HG02610 (cell line): Measurements from ENCODE around the gene HCN2.

Experiments used
- ATAC-seq: cut with Tn5 transposase; IDR thresholded peaks from one replicate; pipeline ENCODE4 v1.9.1; 2021; ENCODE audit warnings: mild to moderate bottlenecking, moderate library complexity; ENCODE audit not compliant: unreplicated experiment

HCN2 gene

DNA sequence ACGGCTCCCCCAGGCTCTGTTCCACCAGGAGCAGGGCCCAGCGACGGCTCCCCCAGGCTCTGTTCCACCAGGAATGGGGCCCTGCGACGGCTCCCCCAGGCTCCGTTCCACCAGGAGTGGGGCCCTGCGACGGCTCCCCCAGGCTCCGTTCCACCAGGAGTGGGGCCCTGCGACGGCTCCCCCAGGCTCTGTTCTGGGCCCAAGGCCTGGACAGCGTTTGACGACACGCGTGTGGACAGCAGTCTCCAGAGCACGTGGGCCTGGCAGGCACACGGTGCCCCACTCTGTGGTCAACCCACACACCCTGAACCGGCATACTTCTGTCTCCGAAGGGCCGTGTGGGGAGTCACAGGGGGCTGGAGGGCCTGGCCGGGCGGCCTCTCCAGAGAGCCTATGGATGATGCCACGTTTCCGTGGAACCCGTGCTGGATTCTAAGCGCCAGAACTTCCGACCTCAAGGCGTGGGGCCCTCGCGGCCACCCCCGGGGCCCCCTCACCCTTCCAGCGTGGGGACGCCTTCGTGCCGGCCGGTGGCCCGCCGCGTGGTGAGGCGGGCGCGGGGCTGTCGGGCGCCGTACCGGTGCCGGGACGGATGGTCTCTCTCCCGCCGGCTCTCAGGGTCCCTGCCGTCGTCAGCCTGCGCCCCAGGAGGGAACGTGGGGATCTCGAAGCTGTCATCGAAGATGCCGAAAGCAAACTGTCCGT, 61.6 kb downstream of the HCN2 start:
- ATAC-seq, result no peak

- no peak for ATAC-seq
These were observed 62.3 kb downstream of the HCN2 start for GRCh38 chr19:651991-652390.

DNA sequence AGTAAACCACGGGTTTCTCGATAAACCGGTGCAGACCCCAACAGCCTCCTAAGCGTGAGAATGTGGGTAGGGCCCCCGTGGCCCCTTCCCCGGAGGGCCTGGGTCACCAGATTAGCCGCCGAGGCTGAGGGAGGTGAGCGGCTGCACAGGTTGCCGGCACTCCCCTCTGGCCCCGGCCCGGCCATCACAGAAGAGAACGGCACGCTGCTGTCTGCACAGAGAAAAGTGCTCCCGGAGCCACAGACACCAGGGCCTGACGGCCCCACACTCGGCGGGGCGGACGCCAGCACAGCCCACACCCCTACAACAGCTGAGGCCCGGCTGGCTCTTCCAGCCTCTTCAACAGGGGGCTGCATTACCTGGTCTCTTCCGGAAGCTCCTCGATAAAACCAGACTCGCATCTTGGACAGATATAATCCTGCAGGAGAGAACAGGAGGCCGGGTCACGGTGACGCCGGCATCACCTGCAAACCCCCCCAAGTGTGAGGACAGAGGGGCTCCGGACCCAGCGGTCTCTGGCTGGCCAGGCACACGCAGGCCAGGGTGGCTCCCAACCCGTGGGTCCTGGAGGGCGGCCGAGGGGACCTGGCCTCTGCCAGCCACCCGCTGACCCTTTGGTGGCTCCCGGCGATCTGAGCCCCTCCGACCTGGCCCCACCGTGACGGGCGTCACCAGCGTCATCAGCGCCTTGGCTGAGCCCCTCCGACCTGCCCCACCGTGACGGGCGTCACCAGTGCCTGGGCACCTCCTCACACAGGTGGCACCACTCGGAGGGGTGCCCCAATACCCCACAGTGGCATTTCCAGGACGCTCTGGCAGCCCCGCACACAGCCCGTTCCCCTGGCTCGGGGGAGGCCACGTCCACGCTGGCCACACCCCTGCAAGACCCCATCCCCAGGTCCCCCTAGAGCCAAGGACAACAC, 63.0 kb downstream of the HCN2 start:
- no peak for ATAC-seq

GRCh38 chr19:653425-653824, 63.7 kb downstream of the HCN2 start:
- no peak for ATAC-seq

- no peak for ATAC-seq
These were observed 66.0 kb downstream of the HCN2 start for GRCh38 chr19:655691-656090.

DNA sequence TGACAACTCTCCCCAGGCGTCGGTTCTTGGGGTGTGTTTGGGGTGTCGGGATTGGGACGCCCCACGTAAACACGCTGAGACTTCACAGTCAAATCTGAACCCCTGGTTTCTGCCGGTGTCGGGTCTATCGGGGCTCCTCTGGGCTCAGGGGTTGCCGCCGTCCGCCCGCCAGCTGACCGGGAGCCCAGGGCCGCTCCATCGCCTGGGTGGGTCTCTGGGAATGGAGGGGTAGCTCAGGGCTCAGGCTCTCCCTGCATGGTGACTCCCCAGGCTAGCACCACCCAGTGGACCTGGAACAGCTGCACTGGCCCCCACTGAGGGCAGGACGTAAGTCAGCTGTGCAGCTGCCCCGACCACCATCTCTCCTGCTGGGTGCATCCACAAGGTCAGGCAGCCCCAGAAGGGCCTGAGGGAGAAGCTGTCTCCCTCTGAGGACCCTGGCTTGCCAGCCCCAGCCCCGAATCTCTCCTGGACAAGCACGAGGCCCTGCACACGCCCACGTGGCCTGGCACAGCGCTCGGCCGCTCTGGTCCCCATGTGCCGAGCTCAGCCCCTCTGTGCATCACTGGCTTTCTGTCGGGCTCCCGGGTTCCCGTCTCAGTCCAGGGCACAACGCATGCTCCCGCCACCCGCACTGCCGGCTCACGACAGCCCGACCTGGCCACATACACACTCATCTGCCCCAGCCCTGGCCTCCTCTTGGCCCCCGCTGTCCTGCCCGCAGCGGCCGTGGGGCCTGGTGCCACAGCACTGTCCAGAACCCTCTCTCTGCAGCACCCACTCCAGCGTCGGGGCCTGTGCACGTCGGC, 67.3 kb downstream of the HCN2 start:
- no peak for ATAC-seq

DNA sequence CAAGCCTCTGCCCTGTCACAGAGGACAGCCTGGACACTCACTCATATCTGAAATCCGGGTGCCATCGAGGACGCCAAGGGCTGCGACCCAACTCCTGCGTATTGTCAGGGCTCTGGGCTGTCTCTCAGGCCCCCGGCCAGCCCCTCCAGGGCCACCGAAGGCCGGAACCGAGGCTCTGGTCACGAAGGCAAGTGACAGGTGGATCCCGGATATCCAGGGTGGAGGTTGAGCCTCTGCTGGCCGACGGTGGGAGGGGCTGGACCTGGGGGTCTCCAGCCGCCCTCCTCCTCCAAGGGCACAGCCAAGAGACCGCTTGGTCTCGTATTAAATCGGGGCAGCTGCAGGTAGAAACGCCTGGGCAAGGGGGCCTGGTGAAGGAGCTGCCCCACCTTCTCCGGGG, 67.9 kb downstream of the HCN2 start:
- ATAC-seq, result no peak

GRCh38 chr19:658059-658839, 68.6 kb downstream of the HCN2 start:
- no peak for ATAC-seq

GRCh38 chr19:658916-659839, 69.5 kb downstream of the HCN2 start:
- no peak for ATAC-seq

DNA sequence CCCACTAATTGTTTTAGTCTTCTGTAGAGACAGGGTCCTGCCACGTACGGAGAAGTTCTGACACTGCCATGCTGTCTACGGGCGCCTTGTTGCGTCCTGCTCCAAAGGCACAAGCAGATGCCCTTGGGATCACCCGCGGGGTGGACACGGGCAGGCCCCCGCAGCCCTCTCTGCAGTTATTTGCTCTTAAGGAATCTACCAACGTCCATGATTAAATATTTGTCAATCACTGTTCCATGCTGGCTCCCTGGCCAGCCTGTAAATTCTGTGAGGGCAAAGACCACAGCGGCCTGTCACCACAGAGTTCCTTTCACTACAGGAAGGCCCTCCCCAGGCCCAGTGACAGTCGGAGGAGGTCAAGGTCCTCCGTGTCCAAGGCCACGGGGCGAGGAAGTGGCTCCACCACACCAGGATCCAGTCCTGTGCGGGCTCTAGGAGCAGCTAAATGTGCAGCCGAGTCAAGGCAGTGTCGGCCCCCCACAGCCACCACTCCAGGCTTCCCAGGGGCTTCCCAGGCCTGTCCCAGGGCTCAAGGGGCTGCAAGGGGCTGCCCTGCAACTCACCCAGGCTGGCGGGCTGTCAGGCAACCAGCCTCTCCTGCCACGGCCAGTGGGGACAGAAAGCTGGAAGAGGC, 71.2 kb downstream of the HCN2 start:
- ATAC-seq, result no peak

DNA sequence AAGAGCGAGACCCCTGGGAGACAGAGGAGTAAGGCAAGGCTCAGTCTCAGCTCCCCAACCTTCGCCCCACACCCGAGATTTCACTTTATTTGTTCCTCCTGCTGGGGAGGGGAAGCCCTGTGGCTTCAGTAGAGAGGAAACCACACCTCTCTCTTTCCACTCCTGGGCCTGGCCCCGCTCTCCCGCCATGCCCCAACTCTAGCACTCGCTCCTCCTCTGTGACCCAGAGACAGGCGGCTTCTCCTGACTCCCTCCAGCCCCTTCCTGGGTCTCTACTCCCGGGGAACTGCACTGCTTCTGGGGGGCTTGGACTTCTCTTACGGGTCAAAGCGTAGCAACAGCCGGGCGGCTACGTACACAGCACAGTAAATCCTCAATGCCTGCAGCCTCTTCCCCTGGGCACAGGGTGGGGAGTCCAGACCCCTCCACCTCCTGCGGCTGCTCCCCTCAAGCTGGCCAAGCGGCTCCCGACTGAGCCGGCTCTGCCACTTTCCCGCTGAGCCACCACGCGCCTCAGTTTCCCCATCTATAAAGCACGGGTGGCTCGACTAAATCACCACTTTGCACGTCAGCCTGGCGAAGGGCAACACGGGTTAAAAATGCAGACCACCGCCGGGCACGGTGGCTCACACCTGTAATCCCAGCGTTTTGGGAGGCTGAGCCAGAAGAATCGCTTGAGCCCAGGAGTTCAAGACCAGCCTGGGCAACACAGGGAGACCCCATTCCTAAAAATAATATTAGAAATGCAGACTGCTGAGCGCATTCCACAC, 71.9 kb downstream of the HCN2 start:
- no peak for ATAC-seq

DNA sequence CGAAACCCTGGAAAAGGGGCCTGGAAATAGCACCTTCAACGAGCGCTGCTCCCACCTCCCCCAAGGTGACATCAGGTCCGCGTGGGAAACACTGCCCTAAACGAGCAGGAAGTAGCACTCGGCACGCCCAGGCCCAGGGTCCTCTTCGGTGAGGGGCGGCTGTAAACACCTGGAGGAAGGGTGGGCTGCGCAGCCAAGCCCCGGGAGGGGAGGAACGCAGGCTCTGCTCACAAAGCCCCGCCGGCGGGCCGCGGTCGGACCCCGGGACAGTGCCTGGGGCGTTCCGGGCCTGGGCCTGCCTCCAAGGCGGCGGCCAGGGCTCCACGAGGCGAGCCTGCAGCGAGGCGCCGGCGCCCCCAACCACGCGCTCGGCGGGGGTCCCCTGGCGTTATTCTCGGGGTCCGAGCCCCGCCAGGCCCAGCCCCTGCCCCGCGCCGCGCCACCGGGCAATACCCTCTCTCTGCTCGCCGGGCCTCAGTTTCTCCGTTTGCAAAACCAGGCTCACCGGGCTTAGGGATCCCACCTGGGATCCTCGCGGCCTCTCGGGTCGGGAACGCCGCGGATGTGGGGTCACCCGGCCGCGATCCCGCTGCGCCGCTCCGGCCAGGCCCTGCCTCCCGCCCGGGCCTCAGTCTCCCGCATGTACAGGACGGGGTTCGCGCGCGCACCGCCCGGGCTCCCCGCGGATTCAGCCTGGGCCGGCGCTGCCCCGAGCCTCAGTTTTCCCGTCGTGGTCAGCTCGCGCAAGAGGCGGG, 72.7 kb downstream of the HCN2 start:
- ATAC-seq, result no peak

DNA sequence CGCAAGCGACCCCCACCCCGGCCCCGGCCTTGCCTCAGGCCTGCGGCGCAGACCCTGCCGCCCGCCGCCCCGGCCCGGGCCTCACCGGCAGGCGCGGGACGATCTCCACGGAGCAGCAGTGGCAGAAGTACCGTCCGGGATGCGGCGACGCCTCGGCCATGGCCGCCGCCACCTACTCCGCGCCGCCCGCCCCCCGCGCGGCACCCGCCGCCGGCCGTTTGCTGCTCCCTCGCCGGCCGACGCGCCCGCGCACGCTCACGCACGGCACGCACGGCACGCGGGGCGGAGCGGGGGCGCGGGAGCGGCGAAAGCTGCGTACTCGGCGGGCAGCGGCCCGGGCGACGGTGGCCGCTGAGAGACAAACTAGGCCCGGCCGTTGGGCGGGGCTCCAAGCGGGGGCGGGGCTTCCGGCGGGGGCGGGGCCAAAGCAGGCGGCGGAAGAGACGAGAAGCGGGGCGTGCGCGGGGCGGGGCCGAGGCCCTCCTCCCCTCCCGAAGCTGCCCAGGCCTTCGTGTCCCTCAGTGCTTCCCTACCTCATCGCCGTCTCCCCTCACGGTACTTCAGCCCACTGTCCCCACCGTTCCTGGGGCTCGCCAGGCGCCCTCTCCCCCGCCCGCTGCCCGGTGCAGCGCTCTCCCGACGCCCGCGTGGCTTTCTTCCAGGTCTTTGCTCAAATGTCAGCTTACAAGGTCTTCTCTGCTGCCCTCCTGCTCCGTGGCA, 73.4 kb downstream of the HCN2 start, which contains the start of gene RNF126:
TSS of gene RNF126 (minus strand) at position 253 of the 720 bp plus-strand sequence. CDS start at position 160, 93 bp downstream.
- ATAC-seq, result peak; percentile 50

- ATAC-seq, result no peak
These were observed 74.0 kb downstream of the HCN2 start for GRCh38 chr19:663682-664117.

DNA sequence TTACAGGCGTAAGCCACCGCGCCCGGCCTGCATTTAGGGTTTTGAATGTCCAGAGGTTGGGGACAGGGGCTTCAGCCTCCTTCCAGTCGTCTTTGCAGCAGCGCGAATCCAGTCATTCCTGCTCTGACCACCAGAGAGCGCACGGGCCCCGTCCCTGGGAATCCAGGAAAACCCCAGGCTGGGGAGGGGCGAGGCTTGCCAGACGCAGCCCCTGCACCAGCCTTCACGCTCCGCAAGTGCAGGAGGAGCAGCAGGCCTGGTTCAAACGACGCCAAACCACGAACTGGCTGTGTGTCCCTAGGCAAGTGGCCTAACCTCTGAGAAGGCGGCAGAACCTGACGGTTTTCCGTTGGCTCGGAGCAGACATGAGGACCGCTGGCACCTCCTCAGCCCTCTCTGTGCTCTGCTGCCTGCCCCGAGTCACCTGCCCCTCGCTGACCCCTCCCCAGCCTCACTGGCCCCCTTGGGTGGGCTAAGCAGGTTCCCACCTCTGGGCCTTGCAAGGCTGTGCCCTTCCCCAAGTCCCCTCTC, 75.3 kb downstream of the HCN2 start:
- ATAC-seq, result no peak
